ENCODE measurements around the gene DYRK3. TPM values are rescaled to one million over a fixed set of nuclear protein-coding genes. Genes with fewer than 3 reads are reported as not detected.

Gene DYRK3
- total RNA-seq, 2 experiments from 2014 or later, result 9.8 to 10.9 TPM

- ChIA-PET POLR2A (interaction anchor here (0.9 to 1.0 kb wide), 2 partner anchors 10 to 12 kb away, joined by 4 read pairs; no protein-coding TSS in a partner anchor), CTCF (ENCODE audit: unreplicated experiment) (no interaction called here)
- Histone ChIP-seq H3K9me2 (ENCODE audit: insufficient read depth, low read length) (no peaks in the 10 kb centered on the region), H3K79me2 (ENCODE audit: insufficient read depth, low read depth, low read length) (no peaks in the 10 kb centered on the region), H3K4me2 (ENCODE audit: low read length) (no peak overlapping the region), H4K20me1 (ENCODE audit: insufficient read depth, low read length) (peaks cover 3% of the 10 kb centered on the region; the same call in 1 of the 2 replicates), H3K36me3 (ENCODE audit: insufficient read depth, low read length) (no peaks in the 10 kb centered on the region), H3K4me1 (ENCODE audit: insufficient read depth, low read length, poor library complexity, severe bottlenecking) (no peaks in the 10 kb centered on the region), H2AFZ (ENCODE audit: low read length) (no peak overlapping the region), H3K9me3 (ENCODE audit: low read length) (no peaks in the 10 kb centered on the region), H3K4me3 (ENCODE audit: low read depth, low read length, poor library complexity, severe bottlenecking) (no peak overlapping the region), H3K27ac (ENCODE audit: low read depth, low read length, poor library complexity, severe bottlenecking) (no peak overlapping the region)
- BruUV-seq (replicated peaks), result no TSS peak
- no peak for TF ChIP-seq EZH2phosphoT487 (IDR thresholded peaks at IDR 0.05; ENCODE audit: borderline replicate concordance, low read depth, low read length)
- TF ChIP-seq, protein P1, sequence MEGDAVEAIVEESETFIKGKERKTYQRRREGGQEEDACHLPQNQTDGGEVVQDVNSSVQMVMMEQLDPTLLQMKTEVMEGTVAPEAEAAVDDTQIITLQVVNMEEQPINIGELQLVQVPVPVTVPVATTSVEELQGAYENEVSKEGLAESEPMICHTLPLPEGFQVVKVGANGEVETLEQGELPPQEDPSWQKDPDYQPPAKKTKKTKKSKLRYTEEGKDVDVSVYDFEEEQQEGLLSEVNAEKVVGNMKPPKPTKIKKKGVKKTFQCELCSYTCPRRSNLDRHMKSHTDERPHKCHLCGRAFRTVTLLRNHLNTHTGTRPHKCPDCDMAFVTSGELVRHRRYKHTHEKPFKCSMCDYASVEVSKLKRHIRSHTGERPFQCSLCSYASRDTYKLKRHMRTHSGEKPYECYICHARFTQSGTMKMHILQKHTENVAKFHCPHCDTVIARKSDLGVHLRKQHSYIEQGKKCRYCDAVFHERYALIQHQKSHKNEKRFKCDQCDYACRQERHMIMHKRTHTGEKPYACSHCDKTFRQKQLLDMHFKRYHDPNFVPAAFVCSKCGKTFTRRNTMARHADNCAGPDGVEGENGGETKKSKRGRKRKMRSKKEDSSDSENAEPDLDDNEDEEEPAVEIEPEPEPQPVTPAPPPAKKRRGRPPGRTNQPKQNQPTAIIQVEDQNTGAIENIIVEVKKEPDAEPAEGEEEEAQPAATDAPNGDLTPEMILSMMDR (conservative IDR thresholded peaks at IDR 0.05; ENCODE audit: low read length), result no peak
- DNase-seq (ENCODE audit: low spot score), result no peak
- intact Hi-C loops (cut with micrococcal nuclease; ENCODE audit: unreplicated experiment), result no loop called here
Observed at GRCh38 chr1:206696812-206697585, 61.7 kb downstream of the DYRK3 start.

- TF ChIP-seq, protein P1 (conservative IDR thresholded peaks at IDR 0.05; ENCODE audit: low read length), result no peak
- no peak for TF ChIP-seq EZH2phosphoT487 (IDR thresholded peaks at IDR 0.05; ENCODE audit: borderline replicate concordance, low read depth, low read length)
- ChIA-PET CTCF (ENCODE audit: unreplicated experiment) (interaction anchor here (0.6 kb wide), 1 partner anchor 352 kb away, joined by 7 read pairs; no protein-coding TSS in a partner anchor), POLR2A (interaction anchor here (0.6 to 1.0 kb wide), 4 partner anchors 15 to 1986 kb away, joined by 3 to 5 read pairs (median 4); no protein-coding TSS in a partner anchor)
- H3K9me3 ChIP-seq (ENCODE audit: low read length), result no peaks in the 10 kb centered on the region
- H3K79me2 ChIP-seq (ENCODE audit: insufficient read depth, low read depth, low read length), result no peaks in the 10 kb centered on the region
- no peaks in the 10 kb centered on the region for H4K20me1 ChIP-seq (ENCODE audit: insufficient read depth, low read length)
- H3K27ac ChIP-seq (ENCODE audit: low read depth, low read length, poor library complexity, severe bottlenecking), result no peak overlapping the region
- no TSS peak for BruUV-seq (replicated peaks)
- no peaks in the 10 kb centered on the region for H3K4me1 ChIP-seq (ENCODE audit: insufficient read depth, low read length, poor library complexity, severe bottlenecking)
- H3K4me3 ChIP-seq (ENCODE audit: low read depth, low read length, poor library complexity, severe bottlenecking), result no peak overlapping the region
- H2AFZ ChIP-seq (ENCODE audit: low read length), result no peak overlapping the region
- no peak overlapping the region for H3K4me2 ChIP-seq (ENCODE audit: low read length)
- intact Hi-C loops (cut with micrococcal nuclease; ENCODE audit: unreplicated experiment), result no loop called here
- H3K9me2 ChIP-seq (ENCODE audit: insufficient read depth, low read length), result no peaks in the 10 kb centered on the region
- H3K36me3 ChIP-seq (ENCODE audit: insufficient read depth, low read length), result no peaks in the 10 kb centered on the region
- DNase-seq (ENCODE audit: low spot score), result no peak
Observed at GRCh38 chr1:206698011-206698410, 62.7 kb downstream of the DYRK3 start.

Other genes starting within 250 kb of the DYRK3 start
- 23.8 and 23.9 TPM in 2 replicates for gene IKBKE, start 165.1 kb upstream of the DYRK3 start, total RNA-seq (2014; rRNA removed; shearing (Covaris generic))
- 34.4 and 38.5 TPM in 2 replicates for gene IKBKE, start 165.1 kb upstream of the DYRK3 start, total RNA-seq (2022)
- gene RASSF5, start 128.0 kb upstream of the DYRK3 start, total RNA-seq (2014; rRNA removed; shearing (Covaris generic)), result 19.8 and 21.4 TPM in 2 replicates
- 25.7 and 30.0 TPM in 2 replicates for gene RASSF5, start 128.0 kb upstream of the DYRK3 start, total RNA-seq (2022)
- gene EIF2D, start 23.1 kb upstream of the DYRK3 start, total RNA-seq (2014; rRNA removed; shearing (Covaris generic)), result 85.4 and 89.3 TPM in 2 replicates
- 68.6 and 72.3 TPM in 2 replicates for gene EIF2D, start 23.1 kb upstream of the DYRK3 start, total RNA-seq (2022)
- 14.5 and 16.3 TPM in 2 replicates for gene MAPKAPK2, start 49.4 kb downstream of the DYRK3 start, total RNA-seq (2014; rRNA removed; shearing (Covaris generic))
- gene MAPKAPK2, start 49.4 kb downstream of the DYRK3 start, total RNA-seq (2022), result 39.9 and 46.5 TPM in 2 replicates
- not detected in 2 replicates for gene IL19, start 135.2 kb downstream of the DYRK3 start, total RNA-seq (2014; rRNA removed; shearing (Covaris generic))
- gene IL19, start 135.2 kb downstream of the DYRK3 start, total RNA-seq (2022), result not detected in 2 replicates
- gene IL10, start 137.0 kb downstream of the DYRK3 start, total RNA-seq (2014; rRNA removed; shearing (Covaris generic)), result not detected in 2 replicates
- gene IL10, start 137.0 kb downstream of the DYRK3 start, total RNA-seq (2022), result not detected in 2 replicates
- gene IL20, start 230.1 kb downstream of the DYRK3 start, total RNA-seq (2014; rRNA removed; shearing (Covaris generic)), result not detected in 2 replicates
- gene IL20, start 230.1 kb downstream of the DYRK3 start, total RNA-seq (2022), result not detected in 2 replicates

Measured in OCI-LY7 (cell line).